HepG2 (cell line): Measurements from ENCODE around the gene GAS5. TPM values are rescaled to one million over a fixed set of nuclear protein-coding genes. Genes with fewer than 3 reads are reported as not detected.
A peak's percentile ranks its signal among the peaks of the same experiment; 100 is the strongest.

Experiments
- BATF2 ChIP-seq: sonication (generic); formaldehyde crosslinking; IDR thresholded peaks from 2 replicates; pipeline ENCODE4 v1.8.0; 2022; ENCODE audit warnings: mild to moderate bottlenecking, missing genetic modification reagents, moderate library complexity
- DPF2 ChIP-seq: sonication (generic); formaldehyde crosslinking; IDR thresholded peaks from 2 replicates; pipeline ENCODE4 v1.4.0; 2020; ENCODE audit warnings: mild to moderate bottlenecking, low read depth, missing genetic modification reagents, borderline replicate concordance
- E2F1 ChIP-seq: sonication (generic); formaldehyde crosslinking; IDR thresholded peaks from 2 replicates; pipeline ENCODE4 v1.5.0; 2020; ENCODE audit warnings: missing genetic modification reagents
- HCFC1 ChIP-seq: fragments of 150-350 bp; IDR thresholded peaks from 2 replicates; pipeline ENCODE4 v1.6.1; 2014; ENCODE audit warnings: low read depth, low read length
- KLF16 ChIP-seq, 2 experiments: sonication (generic) in 1 of 2; formaldehyde crosslinking in 1 of 2; IDR thresholded peaks; 2 replicates each; pipeline versions ENCODE4 v1.6.1 to v1.8.0; 2016 to 2023; ENCODE audit warnings: missing genetic modification reagents in 2 of 2, missing compliant biosample characterization in 1 of 2
- MTA3 ChIP-seq: sonication (generic); formaldehyde crosslinking; IDR thresholded peaks from 2 replicates; pipeline ENCODE4 v1.4.0; 2020; ENCODE audit warnings: missing genetic modification reagents
- NRL ChIP-seq: sonication (generic); formaldehyde crosslinking; IDR thresholded peaks from 2 replicates; pipeline ENCODE4 v1.5.0; 2020; ENCODE audit warnings: missing genetic modification reagents, mild to moderate bottlenecking, moderate library complexity, borderline replicate concordance
- PHF8 ChIP-seq: sonication (generic); formaldehyde crosslinking; IDR thresholded peaks from 2 replicates; pipeline ENCODE4 v1.5.0; 2020; ENCODE audit warnings: missing genetic modification reagents
- REST ChIP-seq, 2 experiments: IDR thresholded peaks; 2 replicates each; pipeline ENCODE4 v1.6.1; 2011 to 2012; ENCODE audit warnings: low read length in 2 of 2, borderline replicate concordance in 1 of 2, low read depth in 1 of 2, mild to moderate bottlenecking in 1 of 2, moderate library complexity in 1 of 2
- SNAPC2 ChIP-seq: sonication (generic); formaldehyde crosslinking; IDR thresholded peaks from 2 replicates; pipeline ENCODE4 v1.8.1; 2022; ENCODE audit warnings: mild to moderate bottlenecking, missing genetic modification reagents
- ZNF34 ChIP-seq: sonication (generic); formaldehyde crosslinking; IDR thresholded peaks from 2 replicates; pipeline ENCODE4 v1.4.0; 2020; ENCODE audit warnings: mild to moderate bottlenecking, missing genetic modification reagents, borderline replicate concordance
- ZNF598 ChIP-seq: sonication (generic); formaldehyde crosslinking; IDR thresholded peaks from 2 replicates; pipeline ENCODE4 v1.5.1; 2020; ENCODE audit warnings: mild to moderate bottlenecking, missing genetic modification reagents, borderline replicate concordance
- polyA plus RNA-seq, 8 experiments: library from polyadenylated mRNA; depleted of rRNA in 3 of 8; stranded (reverse) in 7 of 8; unstranded in 1 of 8; fragments of >200 nt; fragmentation: Illumina TruSeq in 4 of 8; extraction: Trizol in 4 of 8; gene quantifications; 2 replicates each; pipeline versions ENCODE4 v1.2.1 to v1.2.3, GENCODE V29; 2011 to 2016; ENCODE audit warnings: low read depth in 4 of 8, missing spikeins in 1 of 8, mixed read lengths in 1 of 8; ENCODE audit not compliant: insufficient read depth in 1 of 8
- total RNA-seq, 5 experiments: library from RNA; depleted of rRNA; stranded (reverse); fragments of >200 nt; fragmentation: Illumina TruSeq; extraction: Trizol; gene quantifications; 2 replicates each; pipeline ENCODE4 v1.2.3, GENCODE V29; 2016; ENCODE audit warnings: low read depth in 1 of 5
- TF ChIP-seq, protein P1 (sequence below): sonication (generic); formaldehyde crosslinking; IDR thresholded peaks from 2 replicates; pipeline ENCODE4 v1.5.0; 2020; ENCODE audit warnings: mild to moderate bottlenecking, missing genetic modification reagents, borderline replicate concordance

The GAS5 gene
- total and polyA plus RNA-seq, 2 of the 13 experiments (the other 11 are each of a cell fraction or from before 2014, with no cell fraction given): 352 to 738 TPM

- TF ChIP-seq REST (IDR thresholded peaks at IDR 0.05; ENCODE audit: borderline replicate concordance in 1 of 2, low read depth in 1 of 2, low read length in 2 of 2) (peak in 1 of 2 experiments; percentile 82; a peak in 1 of 4 replicates), E2F1 (CRISPR knock-in tag) (peak; percentile 59; the same call in 1 of the 2 replicates), DPF2 (no peak), MTA3 (no peak), ZNF34 (CRISPR knock-in tag) (peak; percentile 98; the same call in 1 of the 2 replicates), PHF8 (CRISPR knock-in tag) (peak; percentile 52; the same call in 1 of the 2 replicates), SNAPC2 (no peak), HCFC1 (no peak; the same call in 1 of the 2 replicates), NRL (CRISPR knock-in tag) (peak; percentile 37; the same call in 1 of the 2 replicates), ZNF598 (CRISPR knock-in tag) (no peak), KLF16 (CRISPR knock-in tag; IDR thresholded peaks at IDR 0.05) (peak in 1 of 2 experiments; percentile 72; a peak in 1 of 4 replicates), BATF2 (CRISPR knock-in tag) (no peak)
- TF ChIP-seq, protein P1, sequence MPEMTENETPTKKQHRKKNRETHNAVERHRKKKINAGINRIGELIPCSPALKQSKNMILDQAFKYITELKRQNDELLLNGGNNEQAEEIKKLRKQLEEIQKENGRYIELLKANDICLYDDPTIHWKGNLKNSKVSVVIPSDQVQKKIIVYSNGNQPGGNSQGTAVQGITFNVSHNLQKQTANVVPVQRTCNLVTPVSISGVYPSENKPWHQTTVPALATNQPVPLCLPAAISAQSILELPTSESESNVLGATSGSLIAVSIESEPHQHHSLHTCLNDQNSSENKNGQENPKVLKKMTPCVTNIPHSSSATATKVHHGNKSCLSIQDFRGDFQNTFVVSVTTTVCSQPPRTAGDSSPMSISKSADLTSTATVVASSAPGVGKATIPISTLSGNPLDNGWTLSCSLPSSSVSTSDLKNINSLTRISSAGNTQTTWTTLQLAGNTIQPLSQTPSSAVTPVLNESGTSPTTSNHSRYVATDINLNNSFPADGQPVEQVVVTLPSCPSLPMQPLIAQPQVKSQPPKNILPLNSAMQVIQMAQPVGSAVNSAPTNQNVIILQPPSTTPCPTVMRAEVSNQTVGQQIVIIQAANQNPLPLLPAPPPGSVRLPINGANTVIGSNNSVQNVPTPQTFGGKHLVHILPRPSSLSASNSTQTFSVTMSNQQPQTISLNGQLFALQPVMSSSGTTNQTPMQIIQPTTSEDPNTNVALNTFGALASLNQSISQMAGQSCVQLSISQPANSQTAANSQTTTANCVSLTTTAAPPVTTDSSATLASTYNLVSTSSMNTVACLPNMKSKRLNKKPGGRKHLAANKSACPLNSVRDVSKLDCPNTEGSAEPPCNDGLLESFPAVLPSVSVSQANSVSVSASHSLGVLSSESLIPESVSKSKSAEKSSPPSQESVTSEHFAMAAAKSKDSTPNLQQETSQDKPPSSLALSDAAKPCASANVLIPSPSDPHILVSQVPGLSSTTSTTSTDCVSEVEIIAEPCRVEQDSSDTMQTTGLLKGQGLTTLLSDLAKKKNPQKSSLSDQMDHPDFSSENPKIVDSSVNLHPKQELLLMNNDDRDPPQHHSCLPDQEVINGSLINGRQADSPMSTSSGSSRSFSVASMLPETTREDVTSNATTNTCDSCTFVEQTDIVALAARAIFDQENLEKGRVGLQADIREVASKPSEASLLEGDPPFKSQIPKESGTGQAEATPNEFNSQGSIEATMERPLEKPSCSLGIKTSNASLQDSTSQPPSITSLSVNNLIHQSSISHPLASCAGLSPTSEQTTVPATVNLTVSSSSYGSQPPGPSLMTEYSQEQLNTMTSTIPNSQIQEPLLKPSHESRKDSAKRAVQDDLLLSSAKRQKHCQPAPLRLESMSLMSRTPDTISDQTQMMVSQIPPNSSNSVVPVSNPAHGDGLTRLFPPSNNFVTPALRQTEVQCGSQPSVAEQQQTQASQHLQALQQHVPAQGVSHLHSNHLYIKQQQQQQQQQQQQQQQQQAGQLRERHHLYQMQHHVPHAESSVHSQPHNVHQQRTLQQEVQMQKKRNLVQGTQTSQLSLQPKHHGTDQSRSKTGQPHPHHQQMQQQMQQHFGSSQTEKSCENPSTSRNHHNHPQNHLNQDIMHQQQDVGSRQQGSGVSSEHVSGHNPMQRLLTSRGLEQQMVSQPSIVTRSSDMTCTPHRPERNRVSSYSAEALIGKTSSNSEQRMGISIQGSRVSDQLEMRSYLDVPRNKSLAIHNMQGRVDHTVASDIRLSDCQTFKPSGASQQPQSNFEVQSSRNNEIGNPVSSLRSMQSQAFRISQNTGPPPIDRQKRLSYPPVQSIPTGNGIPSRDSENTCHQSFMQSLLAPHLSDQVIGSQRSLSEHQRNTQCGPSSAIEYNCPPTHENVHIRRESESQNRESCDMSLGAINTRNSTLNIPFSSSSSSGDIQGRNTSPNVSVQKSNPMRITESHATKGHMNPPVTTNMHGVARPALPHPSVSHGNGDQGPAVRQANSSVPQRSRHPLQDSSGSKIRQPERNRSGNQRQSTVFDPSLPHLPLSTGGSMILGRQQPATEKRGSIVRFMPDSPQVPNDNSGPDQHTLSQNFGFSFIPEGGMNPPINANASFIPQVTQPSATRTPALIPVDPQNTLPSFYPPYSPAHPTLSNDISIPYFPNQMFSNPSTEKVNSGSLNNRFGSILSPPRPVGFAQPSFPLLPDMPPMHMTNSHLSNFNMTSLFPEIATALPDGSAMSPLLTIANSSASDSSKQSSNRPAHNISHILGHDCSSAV (CRISPR knock-in tag): no peak
These were observed at the start of gene GAS5 (continued) for GRCh38 chr1:173867753-173868265.
